Superior temporal gyrus (tissue), 1 donor: ENCODE measurements around the gene ADRA2C.

ENCODE experiments used
- DNase-seq: peaks from one replicate; pipeline ENCODE4 v3.0.0-alpha.2; 2016; ENCODE audit errors: extremely low spot score

The ADRA2C gene

GRCh38 chr4:3733195-3733594 is 33.0 kb upstream of the ADRA2C start:
- DNase-seq: no peak

GRCh38 chr4:3735196-3735595 is 31.0 kb upstream of the ADRA2C start:
- DNase-seq: no peak

- DNase-seq: no peak
Measured at GRCh38 chr4:3736290-3736689, 29.9 kb upstream of the ADRA2C start.

GRCh38 chr4:3736806-3737205 is 29.4 kb upstream of the ADRA2C start:
- no peak for DNase-seq

- no peak for DNase-seq
Measured at GRCh38 chr4:3739577-3739976, 26.6 kb upstream of the ADRA2C start.

- no peak for DNase-seq
Measured at GRCh38 chr4:3740256-3740655, 25.9 kb upstream of the ADRA2C start.

GRCh38 chr4:3741217-3742011 is 24.8 kb upstream of the ADRA2C start:
- no peak for DNase-seq

GRCh38 chr4:3742610-3743009 is 23.6 kb upstream of the ADRA2C start:
- no peak for DNase-seq

- no peak for DNase-seq
Measured at GRCh38 chr4:3744232-3744631, 22.0 kb upstream of the ADRA2C start.

- no peak for DNase-seq
Measured at GRCh38 chr4:3744901-3745300, 21.3 kb upstream of the ADRA2C start.

GRCh38 chr4:3745886-3746656 is 20.1 kb upstream of the ADRA2C start:
- no peak for DNase-seq

GRCh38 chr4:3746701-3747580 is 19.2 kb upstream of the ADRA2C start:
- DNase-seq: no peak

- no peak for DNase-seq
Measured at GRCh38 chr4:3747581-3747904, 18.6 kb upstream of the ADRA2C start.

GRCh38 chr4:3748136-3748898 is 17.9 kb upstream of the ADRA2C start:
- no peak for DNase-seq

- no peak for DNase-seq
Measured at GRCh38 chr4:3749081-3749480, 17.1 kb upstream of the ADRA2C start.

- DNase-seq: no peak
Measured at GRCh38 chr4:3750334-3750733, 15.9 kb upstream of the ADRA2C start.

GRCh38 chr4:3752022-3752421 is 14.2 kb upstream of the ADRA2C start:
- no peak for DNase-seq

- no peak for DNase-seq
Measured at GRCh38 chr4:3753726-3754412, 12.3 kb upstream of the ADRA2C start.

- no peak for DNase-seq
Measured at GRCh38 chr4:3756343-3757059, 9.7 kb upstream of the ADRA2C start.

- no peak for DNase-seq
Measured at GRCh38 chr4:3759236-3759635, 6.9 kb upstream of the ADRA2C start.
